Measurements from ENCODE around the gene NT5DC3.

DNA sequence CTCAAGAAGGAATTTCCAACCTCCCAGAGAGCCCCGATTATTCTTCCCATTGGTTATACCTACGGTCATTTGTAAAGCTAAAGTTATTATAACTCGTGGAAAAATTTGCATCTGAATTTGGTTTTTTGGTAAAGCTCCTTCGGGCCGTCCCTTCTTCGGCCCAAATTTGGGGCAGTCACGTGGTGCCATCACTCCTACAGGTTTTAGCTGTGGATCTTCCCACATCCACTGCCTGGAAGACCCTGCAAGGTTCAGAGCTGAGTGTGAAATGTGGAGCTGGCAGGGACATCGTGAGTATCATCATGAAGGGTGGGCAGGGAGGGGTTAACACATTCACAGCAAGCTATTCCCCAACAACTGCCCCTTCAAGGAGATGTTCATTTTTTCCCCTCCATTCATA is 105.7 kb downstream of the NT5DC3 start:
- TF ChIP-seq, protein P1, sequence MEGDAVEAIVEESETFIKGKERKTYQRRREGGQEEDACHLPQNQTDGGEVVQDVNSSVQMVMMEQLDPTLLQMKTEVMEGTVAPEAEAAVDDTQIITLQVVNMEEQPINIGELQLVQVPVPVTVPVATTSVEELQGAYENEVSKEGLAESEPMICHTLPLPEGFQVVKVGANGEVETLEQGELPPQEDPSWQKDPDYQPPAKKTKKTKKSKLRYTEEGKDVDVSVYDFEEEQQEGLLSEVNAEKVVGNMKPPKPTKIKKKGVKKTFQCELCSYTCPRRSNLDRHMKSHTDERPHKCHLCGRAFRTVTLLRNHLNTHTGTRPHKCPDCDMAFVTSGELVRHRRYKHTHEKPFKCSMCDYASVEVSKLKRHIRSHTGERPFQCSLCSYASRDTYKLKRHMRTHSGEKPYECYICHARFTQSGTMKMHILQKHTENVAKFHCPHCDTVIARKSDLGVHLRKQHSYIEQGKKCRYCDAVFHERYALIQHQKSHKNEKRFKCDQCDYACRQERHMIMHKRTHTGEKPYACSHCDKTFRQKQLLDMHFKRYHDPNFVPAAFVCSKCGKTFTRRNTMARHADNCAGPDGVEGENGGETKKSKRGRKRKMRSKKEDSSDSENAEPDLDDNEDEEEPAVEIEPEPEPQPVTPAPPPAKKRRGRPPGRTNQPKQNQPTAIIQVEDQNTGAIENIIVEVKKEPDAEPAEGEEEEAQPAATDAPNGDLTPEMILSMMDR (IDR thresholded peaks at IDR 0.05) = no peak
- no peak for TF ChIP-seq EP300 (IDR thresholded peaks at IDR 0.05)
- TF ChIP-seq POLR2AphosphoS5 (IDR thresholded peaks at IDR 0.05) = no peak
